H1 (cell line): Measurements from ENCODE around the gene DUSP18.

Source experiments
- CTCF ChIP-seq, 3 experiments: IDR thresholded peaks; 1 replicate in 2 of 3; 2 replicates in 1 of 3; pipeline versions ENCODE4 v1.5.1 to v1.6.1; 2011; ENCODE audit warnings: low read length in 3 of 3, mild to moderate bottlenecking in 3 of 3, inconsistent platforms in 2 of 3, low read depth in 1 of 3, moderate library complexity in 1 of 3; ENCODE audit not compliant: insufficient read depth in 1 of 3; ENCODE audit errors: control extremely low read depth in 1 of 3
- SUZ12 ChIP-seq: fragments of 200-600 bp; sonication (generic); IDR thresholded peaks from 2 replicates; pipeline ENCODE4 v1.6.1; 2012; ENCODE audit warnings: mild to moderate bottlenecking, inconsistent platforms, low read length, moderate library complexity, mixed read lengths

- TF ChIP-seq SUZ12: no peak
- no peak for TF ChIP-seq CTCF (IDR thresholded peaks at IDR 0.05; ENCODE audit: control extremely low read depth in 1 of 3, insufficient read depth in 1 of 3, low read depth in 1 of 3, low read length in 3 of 3)
Measured at GRCh38 chr22:30691204-30691603, 23.5 kb upstream of the DUSP18 start.
